GM12878 (cell line): Measurements from ENCODE around the gene TMEM184C. TPM values are rescaled to one million over a fixed set of nuclear protein-coding genes. Genes with fewer than 3 reads are reported as not detected.

Experiments
- ATAC-seq: fragments of 200-7000 bp; cut with Tn5 transposase; 3 replicates; pipeline ENCODE4 v1.9.1; 2020; ENCODE audit warnings: mild to moderate bottlenecking, moderate library complexity
- Bru-seq: library from RNA; stranded (reverse); fragments of 400-500 nt; gene quantifications from one replicate; lab custom pipeline; 2021; lab: Mats Ljungman, UMichigan
- BruChase-seq, 2 experiments: library from RNA; stranded (reverse); fragments of 400-500 nt; gene quantifications; one replicate each; lab custom pipeline; 2021; lab: Mats Ljungman, UMichigan
- BruUV-seq: library from RNA; stranded (reverse); fragments of 400-500 nt; replicated peaks from 2 replicates; lab custom pipeline; 2021; lab: Mats Ljungman, UMichigan
- CTCF ChIA-PET: fragments of 300-600 bp; sonication (Branson Sonifier 250); formaldehyde crosslinking; extraction: SDS; loops from one replicate; lab custom pipeline; 2021; ENCODE audit warnings: inconsistent platforms; lab: Yijun Ruan, JAX
- POLR2A ChIA-PET: fragments of 350-600 bp; formaldehyde crosslinking; extraction: SDS; loops from one replicate; lab custom pipeline; 2021; ENCODE audit warnings: inconsistent platforms; lab: Charles Lee
- RAD21 ChIA-PET: fragments of 300-600 bp; sonication (Branson Sonifier 250); formaldehyde crosslinking; loops from one replicate; lab custom pipeline; 2023; ENCODE audit warnings: antibody characterized with exemption; ENCODE audit not compliant: unreplicated experiment; lab: Charles Lee
- SMC1A ChIA-PET: fragments of 300-600 bp; sonication (Branson Sonifier 250); formaldehyde crosslinking; loops from one replicate; lab custom pipeline; 2023; ENCODE audit not compliant: unreplicated experiment, uncharacterized antibody; lab: Charles Lee
- DNase-seq: peaks from one replicate; pipeline ENCODE4 v3.0.0-alpha.2; 2011; ENCODE audit warnings: low read depth, low spot score
- FAIRE-seq: peaks from 3 replicates; lab custom pipeline; 2011; peaks lifted over from hg19 to GRCh38; lab: Jason Lieb, UNC
- H2AFZ ChIP-seq: 2 replicates; pipeline ENCODE4 v1.6.0; 2011; ENCODE audit warnings: low read depth, low read length, control low read depth; ENCODE audit not compliant: control insufficient read depth
- H3K27ac ChIP-seq: 2 replicates; pipeline ENCODE4 v1.5.1; 2011; ENCODE audit warnings: control low read depth; ENCODE audit not compliant: control insufficient read depth, insufficient read depth
- H3K27me3 ChIP-seq, 2 experiments: replicated peaks in 1 of 2; 2 replicates each; pipeline versions ENCODE4 v1.6.0 to v1.6.1; 2011; ENCODE audit warnings: low read length in 1 of 2; ENCODE audit not compliant: control insufficient read depth in 2 of 2, insufficient read depth in 2 of 2
- H3K36me3 ChIP-seq, 2 experiments: 2 replicates each; pipeline ENCODE4 v1.5.1; 2011; ENCODE audit warnings: low read length in 1 of 2; ENCODE audit not compliant: control insufficient read depth in 2 of 2, insufficient read depth in 2 of 2
- H3K4me1 ChIP-seq: 2 replicates; pipeline ENCODE4 v1.6.1; 2011; ENCODE audit warnings: mild to moderate bottlenecking, low read length, moderate library complexity, mixed read lengths; ENCODE audit not compliant: control insufficient read depth, insufficient read depth
- H3K4me2 ChIP-seq: 2 replicates; pipeline ENCODE4 v1.6.0; 2011; ENCODE audit warnings: control low read depth; ENCODE audit not compliant: control insufficient read depth, insufficient read depth
- H3K4me3 ChIP-seq: fragments of 200-600 bp; sonication (generic); 2 replicates; pipeline ENCODE4 v1.5.1; 2016
- H3K79me2 ChIP-seq: 2 replicates; pipeline ENCODE4 v1.6.0; 2011; ENCODE audit warnings: low read length; ENCODE audit not compliant: control insufficient read depth, insufficient read depth
- H3K9ac ChIP-seq: 2 replicates; pipeline ENCODE4 v1.8.0; 2011; ENCODE audit warnings: low read length, control low read depth, mixed read lengths; ENCODE audit not compliant: control insufficient read depth, insufficient read depth
- H3K9me3 ChIP-seq: replicated peaks from 3 replicates; pipeline ENCODE4 v1.5.1; 2011; ENCODE audit warnings: mild to moderate bottlenecking, low read length; ENCODE audit not compliant: control insufficient read depth, insufficient read depth
- H4K20me1 ChIP-seq: 2 replicates; pipeline ENCODE4 v1.6.0; 2011; ENCODE audit not compliant: control insufficient read depth, insufficient read depth
- ATF3 ChIP-seq: IDR thresholded peaks from 2 replicates; pipeline ENCODE4 v1.6.1; 2011; ENCODE audit warnings: low read depth, mild to moderate bottlenecking, low read length, moderate library complexity, borderline replicate concordance; ENCODE audit errors: extremely low read depth
- E2F4 ChIP-seq: IDR thresholded peaks from 2 replicates; pipeline ENCODE4 v1.6.1; 2012; ENCODE audit warnings: low read depth, low read length, improper control_type of control experiment
- MEF2B ChIP-seq: fragments of 450-650 bp; IDR thresholded peaks from 2 replicates; pipeline ENCODE4 v1.6.1; 2018; ENCODE audit warnings: mild to moderate bottlenecking, moderate library complexity; ENCODE audit not compliant: partially characterized antibody, poor library complexity, severe bottlenecking
- NFYA ChIP-seq: IDR thresholded peaks from 2 replicates; pipeline ENCODE4 v1.6.1; 2011; ENCODE audit warnings: low read depth, mild to moderate bottlenecking, low read length, improper control_type of control experiment, borderline replicate concordance
- NRF1 ChIP-seq: conservative IDR thresholded peaks from 2 replicates; pipeline ENCODE4 v1.6.1; 2011; ENCODE audit warnings: mild to moderate bottlenecking, low read depth, low read length, improper control_type of control experiment
- RAD51 ChIP-seq: fragments of 450-650 bp; IDR thresholded peaks from 2 replicates; pipeline ENCODE4 v1.6.1; 2016; ENCODE audit warnings: moderate library complexity, mild to moderate bottlenecking, inconsistent platforms
- TAF1 ChIP-seq: IDR thresholded peaks from 2 replicates; pipeline ENCODE4 v1.6.1; 2011; ENCODE audit warnings: mild to moderate bottlenecking, low read depth, low read length, borderline replicate concordance
- YY1 ChIP-seq: IDR thresholded peaks from 2 replicates; pipeline ENCODE4 v1.6.1; 2011; ENCODE audit warnings: low read depth, mild to moderate bottlenecking, low read length
- ZBTB40 ChIP-seq: fragments of 450-650 bp; IDR thresholded peaks from 2 replicates; pipeline ENCODE4 v1.6.1; 2016; ENCODE audit warnings: mild to moderate bottlenecking, moderate library complexity, borderline replicate concordance
- WGBS: methylation state at CpG from one replicate; pipeline ENCODE4 v1.1.6; 2016; ENCODE audit warnings: low lambda C conversion rate; ENCODE audit not compliant: insufficient replicate concordance, insufficient coverage; ENCODE audit errors: missing lambda C conversion rate; 5-methylcytosine and 5-hydroxymethylcytosine counted together
- in situ Hi-C: fragments of 300-500 bp; cut with MboI; formaldehyde crosslinking; loops from 9 replicates; pipeline ENCODE4 v1.14.3; 2018; ENCODE audit warnings: mixed read lengths
- intact Hi-C: fragments of 100-400 bp; cut with micrococcal nuclease; formaldehyde crosslinking; loops from one replicate; pipeline ENCODE4 v1.14.2; 2022; ENCODE audit not compliant: unreplicated experiment
- long read RNA-seq, 2 experiments: library from polyadenylated mRNA; unstranded; transcript quantifications; one replicate each; pipeline ENCODE4 v2.0.0, GENCODE V29; 2019 to 2020
- polyA minus RNA-seq, 3 experiments: library from RNA; depleted of rRNA, polyadenylated mRNA; stranded (reverse); fragments of >200 nt; gene quantifications; 2 replicates each; pipeline ENCODE4 v1.2.3, GENCODE V29; 2011
- polyA plus RNA-seq, 11 experiments: library from polyadenylated mRNA; depleted of rRNA in 4 of 11; unstranded in 6 of 11; stranded (reverse) in 5 of 11; fragments of >200 nt; fragmentation: Nextera tagmentation in 4 of 11; fragmentation: Illumina TruSeq in 1 of 11; extraction: Ambion mirVana in 4 of 11; extraction: Trizol in 1 of 11; gene quantifications; 1 replicate in 1 of 11; 2 replicates in 10 of 11; pipeline versions ENCODE4 v1.2.1 to v1.2.3, GENCODE V29; 2011 to 2016; ENCODE audit warnings: inconsistent platforms in 2 of 11, missing spikeins in 2 of 11, low read depth in 1 of 11
- total RNA-seq, 4 experiments: library from RNA; depleted of rRNA in 3 of 4; stranded (reverse); fragments of >200 nt in 3 of 4; fragmentation: Illumina TruSeq in 1 of 4; extraction: Trizol in 1 of 4; gene quantifications; 2 replicates each; pipeline versions ENCODE4 v1.2.1 to v1.2.3, GENCODE V29; 2013 to 2021

TMEM184C gene
- 38.3 and 39.9 TPM in 2 replicates for total RNA-seq (2013; cell fraction: nucleolus; rRNA removed)
- total RNA-seq (2014; rRNA removed), result 14.0 and 16.0 TPM in 2 replicates
- total RNA-seq (2014; rRNA removed; fragmentation: Illumina TruSeq; extraction: Trizol), result 16.1 and 17.0 TPM in 2 replicates
- total RNA-seq (2021), result 18.6 and 20.9 TPM in 2 replicates
- 5.5 TPM for polyA plus RNA-seq (2011; ENCODE audit: low read depth)
- 21.3 and 22.6 TPM in 2 replicates for polyA plus RNA-seq (2011; rRNA removed)
- 8.8 and 9.8 TPM in 2 replicates for polyA plus RNA-seq (2011; cell fraction: cytosol; rRNA removed)
- polyA plus RNA-seq (2011; cell fraction: nucleus; rRNA removed), result 8.5 and 9.8 TPM in 2 replicates
- polyA plus RNA-seq (2012), result 8.4 and 11.0 TPM in 2 replicates
- polyA plus RNA-seq (2014; fragmentation: Illumina TruSeq; extraction: Trizol), result 19.3 and 23.0 TPM in 2 replicates
- polyA plus RNA-seq (2014; fragmentation: Nextera tagmentation; extraction: Ambion mirVana), result 1 to 10 TPM; 3.4 to 4.1 TPM
- polyA plus RNA-seq (2014; rRNA removed), result 8.4 and 9.9 TPM in 2 replicates
- 10 to 100 TPM; 19.6 to 20.5 TPM for polyA plus RNA-seq (2016; fragmentation: Nextera tagmentation; extraction: Ambion mirVana)
- polyA minus RNA-seq (2011; rRNA and poly(A)+ RNA removed), result 24.7 and 41.2 TPM in 2 replicates
- polyA minus RNA-seq (2011; cell fraction: cytosol; rRNA and poly(A)+ RNA removed), result 8.2 and 14.3 TPM in 2 replicates
- polyA minus RNA-seq (2011; cell fraction: nucleus; rRNA and poly(A)+ RNA removed), result 8.8 and 14.0 TPM in 2 replicates
- Bru-seq, nascent RNA, result percentile 67 among the genes with signal in this experiment
- percentile 60 among the genes with signal in this experiment for BruChase-seq, experiment 1, labeled RNA remaining after a 6-hour chase
- BruChase-seq, experiment 2, labeled RNA remaining after a 2-hour chase, result percentile 69 among the genes with signal in this experiment
- long read RNA-seq, experiment 1, full-length matches to known transcripts, result 7 of 10 reads
- long read RNA-seq, experiment 1, partial matches to known transcripts, result 1 of 10 reads
- long read RNA-seq, experiment 1, other reads (novel, unspliced or antisense), result 2 of 10 reads
- long read RNA-seq, experiment 2, full-length matches to known transcripts, result 40 of 62 reads
- long read RNA-seq, experiment 2, partial matches to known transcripts, result 5 of 62 reads
- long read RNA-seq, experiment 2, other reads (novel, unspliced or antisense), result 17 of 62 reads

GRCh38 chr4:147617173-147617840 is at the start of gene TMEM184C:
TSS of gene TMEM184C (plus strand) at chr4:147617397. CDS start at chr4:147617957, 560 bp downstream.
- Histone ChIP-seq H3K9ac (peak within 1 kb of the TSS; percentile 89), H4K20me1 (no peaks in the 10 kb centered on the region), H3K4me2 (peak within 1 kb of the TSS; percentile 86), H3K4me1 (no peaks in the 10 kb centered on the region), H2AFZ (peak within 1 kb of the TSS; percentile 96), H3K27ac (peak within 1 kb of the TSS; percentile 90), H3K9me3 (no peaks in the 10 kb centered on the region), H3K27me3 (no peaks in the 10 kb centered on the region), H3K79me2 (peaks cover 37% of the 10 kb centered on the region), H3K36me3 (no peaks in the 10 kb centered on the region), H3K4me3 (peak within 1 kb of the TSS; percentile 76)
- under 1% methylated on average over 37 of the region's 37 CpGs for WGBS
- RAD21 ChIA-PET, result interaction anchor here (0.9 to 3.6 kb wide), 12 partner anchors 13 to 249 kb away, joined by 3 to 40 read pairs (median 3); partner anchors contain the start of genes ARHGAP10 and PRMT9
- CTCF ChIA-PET, result interaction anchor here (0.6 to 3.9 kb wide), 19 partner anchors 13 to 316 kb away, joined by 3 to 64 read pairs (median 3); partner anchors contain the start of gene PRMT9
- POLR2A ChIA-PET, result interaction anchor here (0.7 to 2.7 kb wide), 11 partner anchors 12 to 250 kb away, joined by 3 to 13 read pairs (median 4); partner anchors contain the start of genes ARHGAP10 and PRMT9
- in situ Hi-C loops (no loop called here), intact Hi-C loops (loop anchor here (1.0 to 10.0 kb wide), 2 partner anchors 249 to 437 kb away; no protein-coding TSS in a partner anchor)
- TSS peak; percentile 88 for BruUV-seq
- SMC1A ChIA-PET, result interaction anchor here (0.5 to 3.1 kb wide), 24 partner anchors 8 to 1931 kb away, joined by 3 to 44 read pairs (median 4); partner anchors contain the start of gene PRMT9
- FAIRE-seq, result peak; percentile 98
- peak; percentile 89 for DNase-seq
- peak; percentile 98 for ATAC-seq
- TF ChIP-seq TAF1 (peak; percentile 53; the same call in 1 of the 2 replicates), MEF2B (peak; percentile 69), YY1 (peak; percentile 44), ZBTB40 (peak; percentile 95), NRF1 (no peak), NFYA (no peak), E2F4 (no peak), RAD51 (peak; percentile 27; the same call in 1 of the 2 replicates), ATF3 (no peak)
